Urinary bladder (tissue), 4 donors: Measurements from ENCODE around the gene BCAS3. TPM values are rescaled to one million over a fixed set of nuclear protein-coding genes. Genes with fewer than 3 reads are reported as not detected.
"Not testable (repeated sequence)": the region's sequence is repeated elsewhere in the genome, so short reads cannot be mapped to it uniquely, and the experiment has no call there.

ENCODE experiments used
- DNase-seq: peaks from one replicate; pipeline ENCODE4 v3.0.0-alpha.2; 2015; ENCODE audit errors: extremely low spot score
- H3K27ac ChIP-seq: one replicate; pipeline ENCODE4 v1.5.1; 2013; ENCODE audit warnings: low read depth, mild to moderate bottlenecking, moderate library complexity
- H3K36me3 ChIP-seq: one replicate; pipeline ENCODE4 v1.6.1; 2013; ENCODE audit warnings: mild to moderate bottlenecking, moderate library complexity; ENCODE audit not compliant: insufficient read depth
- H3K4me1 ChIP-seq: one replicate; pipeline ENCODE4 v1.6.1; 2013; ENCODE audit warnings: mild to moderate bottlenecking, moderate library complexity; ENCODE audit not compliant: insufficient read depth
- H3K4me3 ChIP-seq: one replicate; pipeline ENCODE4 v1.5.1; 2013; ENCODE audit warnings: low read depth, low read length
- WGBS: extraction: QIAGEN DNeasy Blood & Tissue Kit; methylation state at CpG from one replicate; pipeline ENCODE4 v1.1.7; 2013; 5-methylcytosine and 5-hydroxymethylcytosine counted together
- polyA plus RNA-seq: library from polyadenylated mRNA; stranded (reverse); fragments of 200-250 nt; gene quantifications from one replicate; pipeline ENCODE4 v1.2.3, GENCODE V29; 2013
- total RNA-seq: library from RNA; depleted of rRNA; stranded (reverse); fragments of >200 nt; gene quantifications from one replicate; pipeline ENCODE4 v1.2.3, GENCODE V29; 2014
- donor health status: healthy with polysubstance abuse.
- donor health status: healthy.

The BCAS3 gene
- total and polyA plus RNA-seq, 2 donors, result 17.6 to 72.4 TPM

DNA sequence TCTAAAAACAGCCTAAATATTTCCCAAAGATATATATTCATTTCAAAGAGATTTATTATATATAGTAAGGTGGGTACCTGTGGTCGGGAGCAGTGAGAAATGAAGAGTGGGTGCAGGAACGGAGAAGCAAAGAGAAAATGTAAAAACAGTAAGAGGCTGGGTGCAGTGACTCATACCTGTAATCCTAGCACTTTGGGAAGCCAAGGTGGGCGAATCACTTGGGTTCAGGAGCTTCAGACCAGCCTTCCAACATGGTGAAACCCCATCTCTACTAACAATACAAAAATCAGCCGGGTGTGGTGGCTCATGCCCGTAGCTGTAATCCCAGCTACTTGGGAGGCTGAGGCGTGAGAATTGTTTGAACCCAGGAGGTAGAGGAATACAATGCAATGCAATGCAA lies 257.1 kb downstream of the BCAS3 start:
- Histone ChIP-seq H3K27ac (no peak overlapping the region), H3K4me1 (no peaks in the 10 kb centered on the region), H3K4me3 (no peak overlapping the region), H3K36me3 (no peaks in the 10 kb centered on the region)
- DNase-seq, result no peak
- 95% methylated on average over 6 of the region's 6 CpGs for WGBS

GRCh38 chr17:60935991-60936390 lies 258.3 kb downstream of the BCAS3 start:
- not testable (repeated sequence) for DNase-seq, H3K4me3 ChIP-seq, H3K4me1 ChIP-seq, H3K36me3 ChIP-seq, H3K27ac ChIP-seq

GRCh38 chr17:60939318-60939717 lies 261.7 kb downstream of the BCAS3 start:
- no peak for DNase-seq
- no peaks in the 10 kb centered on the region for H3K4me1 ChIP-seq
- H3K4me3 ChIP-seq, result no peak overlapping the region
- H3K27ac ChIP-seq, result no peak overlapping the region
- WGBS, result 96% methylated on average over 2 of the region's 2 CpGs
- no peaks in the 10 kb centered on the region for H3K36me3 ChIP-seq

DNA sequence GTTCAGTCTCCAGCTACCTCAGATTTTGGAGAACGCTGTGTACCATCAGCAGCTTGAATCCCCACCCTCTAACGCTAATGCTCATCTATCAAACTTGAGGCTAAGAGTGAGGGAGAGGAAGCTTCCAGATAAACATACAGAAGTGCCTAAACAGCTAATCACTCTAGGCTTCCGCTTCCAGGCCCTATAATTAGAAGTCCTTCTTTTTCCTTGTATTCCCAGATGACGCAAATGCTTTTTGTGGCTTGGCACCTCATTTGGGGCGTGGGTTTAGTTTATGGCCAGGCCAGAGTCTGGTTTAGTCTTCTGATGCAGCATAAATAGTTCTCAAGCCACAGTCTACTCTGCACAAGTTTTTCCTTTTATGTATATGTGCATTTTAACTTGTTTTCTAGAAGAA lies 263.4 kb downstream of the BCAS3 start:
- 26% methylated on average over 5 of the region's 5 CpGs for WGBS
- DNase-seq, result no peak
- no peaks in the 10 kb centered on the region for H3K36me3 ChIP-seq
- no peak overlapping the region for H3K4me3 ChIP-seq
- H3K4me1 ChIP-seq, result no peaks in the 10 kb centered on the region
- H3K27ac ChIP-seq, result no peak overlapping the region

DNA sequence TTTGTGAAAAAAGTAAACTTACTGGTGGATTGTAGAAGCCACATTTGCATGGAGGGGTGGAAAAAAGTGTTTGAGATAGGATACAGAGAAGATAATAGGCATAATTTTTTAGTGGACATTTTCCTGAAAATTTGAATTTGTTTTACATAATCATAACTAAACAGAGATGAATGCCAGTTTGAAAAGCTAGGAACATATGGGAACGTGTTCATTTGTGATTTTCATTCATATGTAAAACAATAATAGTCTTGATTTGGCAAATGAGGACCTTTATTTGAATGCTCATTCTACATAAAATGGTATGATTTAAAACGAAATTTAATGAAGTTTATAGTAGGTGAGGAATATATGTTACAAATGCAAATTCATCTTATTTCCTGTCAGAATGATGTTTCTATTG lies 263.9 kb downstream of the BCAS3 start:
- H3K4me3 ChIP-seq, result no peak overlapping the region
- 59% methylated on average over 2 of the region's 2 CpGs for WGBS
- no peaks in the 10 kb centered on the region for H3K36me3 ChIP-seq
- no peak overlapping the region for H3K27ac ChIP-seq
- no peaks in the 10 kb centered on the region for H3K4me1 ChIP-seq
- DNase-seq, result no peak

DNA sequence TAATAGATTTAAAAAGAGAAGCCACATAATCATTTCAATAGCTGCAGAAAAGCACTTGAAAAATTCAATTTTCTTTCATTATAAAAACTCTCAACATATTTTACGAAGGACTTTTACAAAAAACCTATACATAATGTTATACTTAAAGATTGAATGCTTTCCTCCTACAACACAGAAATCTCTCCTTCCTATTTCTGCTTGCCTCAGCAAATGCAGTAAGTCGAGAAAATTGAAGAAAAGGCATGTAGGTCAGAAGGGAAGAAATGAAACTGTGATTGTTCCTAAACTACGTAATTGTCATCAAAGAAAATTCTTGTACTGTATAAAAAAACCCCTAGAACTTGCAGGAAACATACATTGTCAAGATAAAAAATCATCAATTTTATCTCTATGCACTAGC lies 267.1 kb downstream of the BCAS3 start:
- Histone ChIP-seq H3K36me3 (peaks cover 2% of the 10 kb centered on the region), H3K4me3 (no peak overlapping the region), H3K4me1 (no peaks in the 10 kb centered on the region), H3K27ac (no peak overlapping the region)
- DNase-seq, result no peak
- 94% methylated on average over 3 of the region's 3 CpGs for WGBS

- H3K27ac ChIP-seq, result no peak overlapping the region
- H3K36me3 ChIP-seq, result peaks cover 2% of the 10 kb centered on the region
- H3K4me1 ChIP-seq, result no peaks in the 10 kb centered on the region
- WGBS, result 84% methylated on average over 1 of the region's 1 CpG
- DNase-seq, result no peak
- H3K4me3 ChIP-seq, result no peak overlapping the region
Observed at GRCh38 chr17:60947100-60947499, 269.4 kb downstream of the BCAS3 start.

DNA sequence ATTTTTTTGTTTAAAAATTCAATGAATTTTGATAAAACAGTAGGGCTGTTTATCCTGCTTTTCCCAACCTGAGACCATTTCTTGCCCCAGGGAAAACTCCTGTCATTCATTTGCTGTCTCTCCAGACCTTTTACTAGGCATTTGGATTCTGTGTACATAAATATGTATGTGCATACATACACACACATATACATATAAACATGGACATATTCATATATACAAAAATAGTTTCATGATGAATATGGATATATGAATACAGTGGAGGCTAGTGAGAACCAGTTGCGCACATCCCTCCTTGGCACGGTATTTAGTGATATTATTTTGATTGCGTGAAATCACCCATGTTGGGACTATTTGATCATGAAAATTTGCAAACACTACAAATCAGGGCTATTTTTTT lies 269.9 kb downstream of the BCAS3 start:
- H3K36me3 ChIP-seq, result peaks cover 2% of the 10 kb centered on the region
- no peak for DNase-seq
- WGBS, result 98% methylated on average over 3 of the region's 3 CpGs
- H3K4me1 ChIP-seq, result no peaks in the 10 kb centered on the region
- no peak overlapping the region for H3K4me3 ChIP-seq
- no peak overlapping the region for H3K27ac ChIP-seq

DNA sequence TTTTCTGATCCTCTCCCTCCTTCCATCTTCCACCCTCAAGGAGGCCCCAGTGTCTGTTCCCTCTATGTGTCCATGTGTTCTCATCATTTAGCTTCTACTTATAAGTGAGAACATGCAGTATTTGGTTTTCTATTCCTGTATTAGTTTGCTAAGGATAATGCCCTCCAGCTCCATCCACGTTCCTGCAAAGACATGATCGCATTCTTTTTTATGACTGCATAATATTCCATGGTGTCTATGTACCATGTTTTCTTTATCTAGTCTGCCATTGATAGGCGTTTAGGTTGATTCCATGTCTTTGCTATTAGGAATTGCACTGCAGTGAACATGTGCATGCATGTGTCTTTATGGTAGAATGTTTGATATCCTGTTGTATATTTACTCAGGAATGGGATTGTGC lies 275.1 kb downstream of the BCAS3 start:
- Histone ChIP-seq H3K36me3 (peaks cover 2% of the 10 kb centered on the region), H3K4me1 (no peaks in the 10 kb centered on the region), H3K4me3 (no peak overlapping the region), H3K27ac (no peak overlapping the region)
- no peak for DNase-seq
- 98% methylated on average over 3 of the region's 3 CpGs for WGBS

- no peak overlapping the region for H3K27ac ChIP-seq
- no peaks in the 10 kb centered on the region for H3K4me1 ChIP-seq
- DNase-seq, result no peak
- H3K4me3 ChIP-seq, result no peak overlapping the region
- 95% methylated on average over 2 of the region's 2 CpGs for WGBS
- no peaks in the 10 kb centered on the region for H3K36me3 ChIP-seq
Observed at GRCh38 chr17:60959011-60959410, 281.4 kb downstream of the BCAS3 start.

DNA sequence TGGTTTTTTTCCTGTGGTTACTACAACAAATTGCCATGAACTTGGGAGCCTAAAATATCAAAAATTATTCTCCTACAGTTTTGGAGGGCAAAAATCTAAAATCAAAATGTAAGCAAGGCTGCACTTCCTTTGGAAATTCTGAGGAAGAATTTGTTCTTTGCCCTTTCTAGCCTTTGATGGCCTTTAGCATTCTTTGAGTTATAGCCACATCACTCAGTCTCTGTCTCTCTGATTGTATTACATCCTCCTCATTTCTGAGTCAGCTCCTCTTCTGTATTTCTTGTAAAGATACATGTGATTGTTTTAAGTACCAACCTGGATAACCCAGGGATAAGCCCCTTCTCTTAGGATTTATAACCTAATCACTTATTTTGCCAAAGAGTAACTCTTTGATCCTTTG lies 282.0 kb downstream of the BCAS3 start:
- Histone ChIP-seq H3K4me1 (no peaks in the 10 kb centered on the region), H3K4me3 (no peak overlapping the region), H3K27ac (no peak overlapping the region), H3K36me3 (no peaks in the 10 kb centered on the region)
- DNase-seq, result no peak

GRCh38 chr17:60960398-60961065 lies 282.9 kb downstream of the BCAS3 start:
- H3K36me3 ChIP-seq, result no peaks in the 10 kb centered on the region
- no peaks in the 10 kb centered on the region for H3K4me1 ChIP-seq
- over 99% methylated on average over 3 of the region's 3 CpGs for WGBS
- no peak overlapping the region for H3K4me3 ChIP-seq
- no peak for DNase-seq
- H3K27ac ChIP-seq, result no peak overlapping the region

GRCh38 chr17:60964160-60964559 lies 286.5 kb downstream of the BCAS3 start:
- Histone ChIP-seq H3K4me1 (no peaks in the 10 kb centered on the region), H3K36me3 (no peaks in the 10 kb centered on the region), H3K4me3 (no peak overlapping the region), H3K27ac (no peak overlapping the region)
- WGBS, result 93% methylated on average over 2 of the region's 2 CpGs
- DNase-seq, result no peak

- H3K36me3 ChIP-seq, result no peaks in the 10 kb centered on the region
- DNase-seq, result no peak
- 98% methylated on average over 2 of the region's 2 CpGs for WGBS
- H3K4me3 ChIP-seq, result no peak overlapping the region
- H3K27ac ChIP-seq, result no peak overlapping the region
- H3K4me1 ChIP-seq, result no peaks in the 10 kb centered on the region
Observed at GRCh38 chr17:60968266-60968665, 290.6 kb downstream of the BCAS3 start.

DNA sequence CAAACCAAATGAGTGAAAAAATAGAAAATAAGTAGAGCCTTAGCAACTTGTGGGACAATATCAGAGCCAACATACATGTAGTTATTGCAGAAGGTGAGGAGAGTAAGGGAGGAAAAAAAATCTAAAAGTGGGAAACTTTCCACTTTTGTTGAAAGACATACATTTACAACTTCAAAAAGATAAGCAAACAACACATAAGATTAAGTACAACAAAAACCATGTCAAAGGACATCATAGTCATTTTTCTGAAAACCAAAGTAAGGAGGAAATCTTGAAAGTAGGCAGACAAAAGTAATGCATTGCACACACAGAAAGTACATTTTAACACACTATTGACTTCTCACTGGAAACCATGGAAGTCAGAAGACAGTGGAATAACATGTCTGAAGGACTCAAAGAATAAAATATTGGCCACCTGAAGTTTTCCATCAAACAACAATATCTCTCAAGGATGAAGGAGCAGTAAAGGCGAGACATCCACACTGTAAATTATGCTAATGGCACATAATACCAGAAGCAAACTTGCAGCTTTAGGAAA lies 291.9 kb downstream of the BCAS3 start:
- Histone ChIP-seq H3K4me1 (no peaks in the 10 kb centered on the region), H3K4me3 (no peak overlapping the region), H3K36me3 (no peaks in the 10 kb centered on the region), H3K27ac (no peak overlapping the region)
- WGBS, result 100% methylated on average over 1 of the region's 1 CpG
- DNase-seq, result no peak
